ENCODE results near the gene TRRAP. TPM values are rescaled to one million over a fixed set of nuclear protein-coding genes. Genes with fewer than 3 reads are reported as not detected.

Gene TRRAP
- total RNA-seq, 2 donors from 2014 or later: 23.4 to 24.3 TPM

- H3K27me3 ChIP-seq: no peaks in the 10 kb centered on the region
- H3K4me3 ChIP-seq: no peak overlapping the region
- peaks cover 87% of the 10 kb centered on the region for H3K36me3 ChIP-seq
- no peak for TF ChIP-seq CTCF (IDR thresholded peaks at IDR 0.05)
- no peak overlapping the region for H3K27ac ChIP-seq
- no peak for DNase-seq (ENCODE audit: low spot score)
- H3K4me1 ChIP-seq: no peaks in the 10 kb centered on the region
- no peaks in the 10 kb centered on the region for H3K9me3 ChIP-seq
Observed at GRCh38 chr7:98927125-98927524, 48.8 kb downstream of the TRRAP start.

- H3K4me3 ChIP-seq: no peak overlapping the region
- no peak overlapping the region for H3K27ac ChIP-seq
- H3K9me3 ChIP-seq: no peaks in the 10 kb centered on the region
- no peaks in the 10 kb centered on the region for H3K4me1 ChIP-seq
- no peaks in the 10 kb centered on the region for H3K27me3 ChIP-seq
- DNase-seq (ENCODE audit: low spot score): no peak
- peaks cover 99% of the 10 kb centered on the region for H3K36me3 ChIP-seq
- no peak for TF ChIP-seq CTCF (IDR thresholded peaks at IDR 0.05)
Observed at GRCh38 chr7:98930464-98930863, 52.1 kb downstream of the TRRAP start.

- Histone ChIP-seq H3K4me1 (no peaks in the 10 kb centered on the region), H3K36me3 (peaks cover 96% of the 10 kb centered on the region), H3K27me3 (no peaks in the 10 kb centered on the region), H3K4me3 (no peak overlapping the region), H3K27ac (no peak overlapping the region), H3K9me3 (no peaks in the 10 kb centered on the region)
- TF ChIP-seq CTCF (IDR thresholded peaks at IDR 0.05): no peak
- DNase-seq (ENCODE audit: low spot score): no peak
Observed at GRCh38 chr7:98930921-98931320, 52.6 kb downstream of the TRRAP start.

- no peaks in the 10 kb centered on the region for H3K27me3 ChIP-seq
- no peak overlapping the region for H3K27ac ChIP-seq
- H3K4me1 ChIP-seq: no peaks in the 10 kb centered on the region
- no peak overlapping the region for H3K4me3 ChIP-seq
- peaks cover 95% of the 10 kb centered on the region for H3K36me3 ChIP-seq
- no peak for DNase-seq (ENCODE audit: low spot score)
- no peaks in the 10 kb centered on the region for H3K9me3 ChIP-seq
- no peak for TF ChIP-seq CTCF (IDR thresholded peaks at IDR 0.05)
Observed at GRCh38 chr7:98933321-98933720, 55.0 kb downstream of the TRRAP start.

- peaks cover 96% of the 10 kb centered on the region for H3K36me3 ChIP-seq
- no peaks in the 10 kb centered on the region for H3K9me3 ChIP-seq
- H3K27me3 ChIP-seq: no peaks in the 10 kb centered on the region
- no peak overlapping the region for H3K4me3 ChIP-seq
- no peak for DNase-seq (ENCODE audit: low spot score)
- no peak for TF ChIP-seq CTCF (IDR thresholded peaks at IDR 0.05)
- no peaks in the 10 kb centered on the region for H3K4me1 ChIP-seq
- H3K27ac ChIP-seq: no peak overlapping the region
Observed at GRCh38 chr7:98934267-98934666, 55.9 kb downstream of the TRRAP start.

- H3K9me3 ChIP-seq: no peaks in the 10 kb centered on the region
- TF ChIP-seq CTCF (IDR thresholded peaks at IDR 0.05): no peak
- no peak for DNase-seq (ENCODE audit: low spot score)
- H3K4me3 ChIP-seq: no peak overlapping the region
- peaks cover 0 to 7% of the 10 kb centered on the region in 2 donors for H3K4me1 ChIP-seq
- H3K27me3 ChIP-seq: no peaks in the 10 kb centered on the region
- H3K27ac ChIP-seq: no peak overlapping the region
- H3K36me3 ChIP-seq: peaks cover 82% of the 10 kb centered on the region
Observed at GRCh38 chr7:98935811-98936210, 57.5 kb downstream of the TRRAP start.
